Prostate gland (tissue), 2 donors: ENCODE data around the gene SH2D3C. TPM values are rescaled to one million over a fixed set of nuclear protein-coding genes. Genes with fewer than 3 reads are reported as not detected.

Source experiments
- DNase-seq: peaks from one replicate; pipeline ENCODE4 v3.0.0-alpha.2; 2019; ENCODE audit warnings: low spot score
- H3K27ac ChIP-seq, 2 donors: fragments of 200-600 bp; sonication (generic); 2 replicates each; pipeline ENCODE4 v1.5.1; 2017 to 2019
- H3K27me3 ChIP-seq: fragments of 200-600 bp; sonication (generic); replicated peaks from 2 replicates; pipeline ENCODE4 v1.5.1; 2019; ENCODE audit not compliant: insufficient read depth
- H3K36me3 ChIP-seq, 2 donors: fragments of 200-600 bp; sonication (generic); 1 replicate in 1 of 2; 2 replicates in 1 of 2; pipeline versions ENCODE4 v1.5.1 to v1.8.1; 2017 to 2019
- H3K4me1 ChIP-seq: fragments of 200-600 bp; sonication (generic); replicated peaks from 2 replicates; pipeline ENCODE4 v1.5.1; 2019
- H3K4me3 ChIP-seq, 2 donors: fragments of 200-600 bp; sonication (generic); 2 replicates each; pipeline ENCODE4 v1.5.1; 2017 to 2019
- H3K9me3 ChIP-seq: fragments of 200-600 bp; sonication (generic); 2 replicates; pipeline ENCODE4 v1.5.1; 2017
- POLR2A ChIP-seq: fragments of 450-650 bp; IDR thresholded peaks from one replicate; pipeline ENCODE4 v1.6.1; 2016; ENCODE audit warnings: antibody characterized with exemption, mild to moderate bottlenecking
- POLR2AphosphoS5 ChIP-seq: sonication (generic); formaldehyde crosslinking; IDR thresholded peaks from one replicate; pipeline ENCODE4 v1.6.1; 2017; ENCODE audit warnings: antibody characterized with exemption
- WGBS: methylation state at CpG from one replicate; pipeline ENCODE4 v1.1.5; 2018; 5-methylcytosine and 5-hydroxymethylcytosine counted together
- intact Hi-C: fragments of 100-400 bp; cut with DNase I; formaldehyde crosslinking; loops from one replicate; pipeline ENCODE4 v1.14.2; 2022
- total RNA-seq, 2 donors: library from RNA; depleted of rRNA; stranded (reverse); fragments of >200 nt; gene quantifications; one replicate each; pipeline ENCODE4 v1.1.0, GENCODE V29; 2016
- TF ChIP-seq, protein P1 (sequence below), 4 experiments: fragments of 200-600 bp in 2 of 4; fragments of 450-650 bp in 2 of 4; sonication (generic) in 2 of 4; IDR thresholded peaks; 1 replicate in 3 of 4; 2 replicates in 1 of 4; pipeline ENCODE4 v1.5.1; 2016 to 2019; ENCODE audit warnings: antibody characterized with exemption in 4 of 4, mild to moderate bottlenecking in 2 of 4, moderate library complexity in 2 of 4

The SH2D3C gene
- total RNA-seq, 2 donors from 2014 or later, result 5.5 to 11.4 TPM

DNA sequence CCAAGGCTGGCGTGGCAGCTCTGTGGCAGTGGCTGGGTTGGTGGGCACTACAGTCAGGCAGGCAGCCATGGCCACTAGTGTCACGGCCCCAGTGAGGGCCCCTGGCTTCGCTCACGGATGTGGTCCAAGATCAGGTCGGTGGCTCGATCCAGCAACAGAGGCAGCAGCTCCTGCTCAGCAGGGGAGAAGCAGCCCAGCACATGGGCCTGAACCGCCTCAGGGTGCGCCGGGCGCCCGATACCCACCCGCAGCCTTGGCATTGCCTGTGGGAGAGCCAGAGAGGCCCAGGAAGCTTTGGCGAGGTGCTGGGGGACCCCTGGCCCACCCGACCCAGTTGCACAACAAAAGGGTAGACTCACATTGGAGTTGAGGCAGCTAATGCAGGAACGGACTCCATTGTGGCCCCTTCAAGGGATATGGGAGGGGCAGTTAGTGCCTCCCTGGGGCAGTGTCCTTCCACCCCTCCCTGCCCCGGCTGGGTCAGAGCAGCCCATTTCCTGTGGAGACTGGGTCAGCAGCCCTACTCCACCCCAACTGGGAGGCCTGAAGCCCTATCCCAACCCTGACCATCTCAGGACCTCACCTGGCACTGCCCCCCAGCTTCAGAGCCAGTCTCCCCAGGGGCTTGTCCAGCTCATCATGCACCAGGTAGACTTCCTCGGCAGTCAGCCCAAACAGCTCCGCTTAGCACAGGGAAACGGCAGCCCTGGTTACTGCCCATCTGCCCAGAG, 64.3 kb downstream of the SH2D3C start:
- H3K4me1 ChIP-seq, result no peaks in the 10 kb centered on the region
- no peaks in the 10 kb centered on the region for H3K9me3 ChIP-seq
- no peak overlapping the region for H3K27ac ChIP-seq
- TF ChIP-seq, protein P1, sequence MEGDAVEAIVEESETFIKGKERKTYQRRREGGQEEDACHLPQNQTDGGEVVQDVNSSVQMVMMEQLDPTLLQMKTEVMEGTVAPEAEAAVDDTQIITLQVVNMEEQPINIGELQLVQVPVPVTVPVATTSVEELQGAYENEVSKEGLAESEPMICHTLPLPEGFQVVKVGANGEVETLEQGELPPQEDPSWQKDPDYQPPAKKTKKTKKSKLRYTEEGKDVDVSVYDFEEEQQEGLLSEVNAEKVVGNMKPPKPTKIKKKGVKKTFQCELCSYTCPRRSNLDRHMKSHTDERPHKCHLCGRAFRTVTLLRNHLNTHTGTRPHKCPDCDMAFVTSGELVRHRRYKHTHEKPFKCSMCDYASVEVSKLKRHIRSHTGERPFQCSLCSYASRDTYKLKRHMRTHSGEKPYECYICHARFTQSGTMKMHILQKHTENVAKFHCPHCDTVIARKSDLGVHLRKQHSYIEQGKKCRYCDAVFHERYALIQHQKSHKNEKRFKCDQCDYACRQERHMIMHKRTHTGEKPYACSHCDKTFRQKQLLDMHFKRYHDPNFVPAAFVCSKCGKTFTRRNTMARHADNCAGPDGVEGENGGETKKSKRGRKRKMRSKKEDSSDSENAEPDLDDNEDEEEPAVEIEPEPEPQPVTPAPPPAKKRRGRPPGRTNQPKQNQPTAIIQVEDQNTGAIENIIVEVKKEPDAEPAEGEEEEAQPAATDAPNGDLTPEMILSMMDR (IDR thresholded peaks at IDR 0.05), result no peak
- TF ChIP-seq POLR2AphosphoS5 (no peak), POLR2A (no peak)
- H3K4me3 ChIP-seq, result peak overlapping the region in 1 of 2 donors; percentile 65
- no peaks in the 10 kb centered on the region for H3K36me3 ChIP-seq
- intact Hi-C loops, result no loop called here
- no peaks in the 10 kb centered on the region for H3K27me3 ChIP-seq
- no peak for DNase-seq
- WGBS, result 74% methylated on average over 19 of the region's 19 CpGs

DNA sequence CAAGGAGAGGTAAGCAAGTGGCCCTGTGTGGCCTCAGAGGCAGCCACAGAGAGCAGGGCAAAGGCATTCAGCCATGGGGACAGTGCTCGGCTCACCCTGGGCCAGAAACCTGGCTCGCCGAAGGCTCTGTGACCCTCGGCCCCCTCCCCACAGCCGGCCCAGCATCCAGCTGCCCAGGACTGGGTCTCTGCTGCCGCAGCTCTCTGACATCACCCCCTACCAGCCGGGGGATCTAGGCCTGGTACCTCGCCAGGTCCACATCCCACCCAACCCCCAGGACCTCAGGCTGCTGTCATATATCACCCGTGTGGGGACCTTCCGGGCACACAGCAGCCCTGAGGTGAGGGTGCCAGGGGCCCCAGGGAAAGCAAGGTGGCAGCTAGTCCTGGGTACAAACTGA, 65.6 kb downstream of the SH2D3C start:
- intact Hi-C loops, result no loop called here
- Histone ChIP-seq H3K4me1 (no peaks in the 10 kb centered on the region), H3K36me3 (no peaks in the 10 kb centered on the region), H3K27ac (no peak overlapping the region), H3K9me3 (no peaks in the 10 kb centered on the region), H3K27me3 (no peaks in the 10 kb centered on the region), H3K4me3 (no peak overlapping the region)
- WGBS, result 96% methylated on average over 4 of the region's 10 CpGs
- DNase-seq, result no peak
- TF ChIP-seq, protein P1 (IDR thresholded peaks at IDR 0.05), result no peak
- no peak for TF ChIP-seq POLR2A
- no peak for TF ChIP-seq POLR2AphosphoS5

DNA sequence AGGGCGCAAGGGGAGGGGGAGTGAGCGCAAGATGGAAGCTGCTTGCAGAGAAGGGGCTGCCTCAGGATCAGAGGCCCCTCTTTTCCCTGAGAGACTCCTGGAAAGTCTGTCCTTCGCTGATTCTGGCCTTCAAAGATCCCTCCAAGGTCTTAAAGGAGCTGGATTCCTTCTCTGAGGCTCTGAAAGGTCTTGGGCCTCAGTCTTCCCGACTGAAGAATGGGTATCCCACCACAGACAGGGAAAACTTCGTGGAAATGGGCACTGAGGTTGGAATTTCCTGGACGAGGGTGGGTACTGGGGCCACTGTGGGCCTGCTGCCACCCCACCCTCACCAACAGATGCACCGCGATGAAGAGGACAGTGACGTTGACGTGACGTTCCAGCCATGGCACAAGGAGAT, 66.1 kb downstream of the SH2D3C start:
- no peaks in the 10 kb centered on the region for H3K27me3 ChIP-seq
- H3K4me3 ChIP-seq, result no peak overlapping the region
- no peaks in the 10 kb centered on the region for H3K36me3 ChIP-seq
- H3K27ac ChIP-seq, result no peak overlapping the region
- intact Hi-C loops, result no loop called here
- TF ChIP-seq, protein P1 (IDR thresholded peaks at IDR 0.05), result no peak
- TF ChIP-seq POLR2AphosphoS5 (no peak), POLR2A (no peak)
- no peaks in the 10 kb centered on the region for H3K9me3 ChIP-seq
- H3K4me1 ChIP-seq, result no peaks in the 10 kb centered on the region
- 96% methylated on average over 11 of the region's 11 CpGs for WGBS
- DNase-seq, result no peak

DNA sequence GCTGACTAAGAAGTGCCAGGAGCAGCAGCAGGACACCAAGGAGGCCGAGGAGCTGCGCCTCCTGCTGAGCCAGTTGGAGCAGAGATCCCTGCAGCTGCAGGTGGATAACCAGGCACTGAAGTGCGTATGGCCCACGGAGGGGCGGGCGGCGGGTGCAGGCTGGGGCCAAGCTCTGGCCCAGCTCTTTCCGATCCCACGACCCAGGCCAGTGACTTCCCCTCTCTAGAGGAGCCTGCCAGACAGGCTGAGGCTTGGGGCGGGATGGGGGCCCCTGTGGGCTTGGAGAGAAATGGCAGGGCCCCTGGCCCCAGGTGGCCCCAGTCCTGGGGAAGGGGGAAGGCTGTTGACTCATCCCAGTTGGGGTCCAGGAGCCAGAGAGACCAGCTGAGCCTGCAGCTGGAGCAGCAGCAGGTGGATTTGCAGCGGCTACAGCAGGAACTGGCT, 66.6 kb downstream of the SH2D3C start:
- 77% methylated on average over 11 of the region's 11 CpGs for WGBS

More for the DNA sequence above, 66.6 kb downstream of the SH2D3C start:
- Histone ChIP-seq H3K4me3 (no peak overlapping the region), H3K27ac (no peak overlapping the region), H3K36me3 (no peaks in the 10 kb centered on the region), H3K4me1 (no peaks in the 10 kb centered on the region), H3K9me3 (no peaks in the 10 kb centered on the region), H3K27me3 (no peaks in the 10 kb centered on the region)
- no peak for TF ChIP-seq POLR2A
- TF ChIP-seq, protein P1 (IDR thresholded peaks at IDR 0.05), result no peak
- no peak for TF ChIP-seq POLR2AphosphoS5
- intact Hi-C loops, result no loop called here
- no peak for DNase-seq
